Hippocampal formation (tissue), 2 donors: Measurements from ENCODE around the gene RHOBTB1.
"Not testable (repeated sequence)": the region's sequence is repeated elsewhere in the genome, so short reads cannot be mapped to it uniquely, and the experiment has no call there.

Source experiments
- DNase-seq, 2 donors: peaks; one replicate each; lab custom pipeline; 2025; lab: John Stamatoyannopoulos, UW

RHOBTB1 gene

GRCh38 chr10:60944058-60944909 is at the start of gene RHOBTB1:
Gene RHOBTB1 (minus strand): TSS chr10:60944185. CDS start chr10:60911542, 32,643 bp downstream.
- DNase-seq, result peak; percentile 79 to 81

GRCh38 chr10:60992636-60993035 is 48.7 kb upstream of the RHOBTB1 start:
- DNase-seq, result no peak

GRCh38 chr10:60990663-60991062 is 46.7 kb upstream of the RHOBTB1 start:
- no peak for DNase-seq

GRCh38 chr10:60989400-60989876 is 45.5 kb upstream of the RHOBTB1 start:
- no peak for DNase-seq

- no peak for DNase-seq
Measured at GRCh38 chr10:60986791-60987190, 42.8 kb upstream of the RHOBTB1 start.

GRCh38 chr10:60985951-60986350 is 42.0 kb upstream of the RHOBTB1 start:
- DNase-seq, result no peak

- DNase-seq, result no peak
Measured at GRCh38 chr10:60980997-60981396, 37.0 kb upstream of the RHOBTB1 start.

- DNase-seq, result no peak
Measured at GRCh38 chr10:60979667-60980104, 35.7 kb upstream of the RHOBTB1 start.

GRCh38 chr10:60978287-60979115 is 34.5 kb upstream of the RHOBTB1 start:
- DNase-seq, result peak; percentile 22 to 28

DNA sequence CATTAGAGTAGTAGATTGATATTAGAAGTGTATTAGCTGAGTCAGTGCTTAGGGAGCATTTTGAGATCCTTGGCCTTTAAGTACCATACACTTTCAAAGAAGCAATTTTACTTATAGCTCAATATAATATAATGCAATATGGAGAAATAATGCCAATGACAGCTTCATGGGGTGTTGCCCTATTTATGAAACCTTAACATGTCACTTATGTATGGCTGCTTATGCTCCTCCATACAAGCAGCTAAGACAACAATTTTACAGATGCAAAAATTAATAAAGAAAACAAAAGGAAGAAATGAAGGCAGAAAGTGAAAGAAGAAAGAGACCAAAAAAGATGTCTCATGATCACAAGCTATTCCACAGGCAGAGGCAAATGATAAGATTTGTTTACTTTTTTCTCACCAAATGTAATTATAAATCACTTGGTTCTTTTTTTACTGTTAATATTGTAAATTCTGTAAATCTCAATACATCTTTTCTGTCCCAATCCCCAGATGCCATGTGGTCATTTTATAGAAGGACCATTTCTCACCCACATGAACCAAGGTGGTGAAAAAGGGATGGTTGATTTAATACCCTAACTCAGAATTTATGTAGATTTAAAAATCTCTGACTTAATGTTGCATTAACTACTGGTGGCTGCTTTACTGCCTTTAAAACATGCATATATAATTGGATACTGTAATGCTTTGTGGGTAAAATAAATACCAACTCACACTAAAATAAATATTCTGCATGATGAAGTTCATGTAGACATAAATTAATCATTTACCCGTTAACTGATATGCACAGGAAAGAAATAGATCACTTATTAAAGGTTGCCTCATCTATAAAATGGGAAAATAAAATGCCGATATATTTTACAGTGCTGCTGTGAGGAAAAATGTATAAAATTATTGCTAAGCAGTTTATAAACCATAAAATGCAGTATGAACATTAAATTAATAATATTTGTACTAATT is 33.5 kb upstream of the RHOBTB1 start:
- DNase-seq, result no peak

DNA sequence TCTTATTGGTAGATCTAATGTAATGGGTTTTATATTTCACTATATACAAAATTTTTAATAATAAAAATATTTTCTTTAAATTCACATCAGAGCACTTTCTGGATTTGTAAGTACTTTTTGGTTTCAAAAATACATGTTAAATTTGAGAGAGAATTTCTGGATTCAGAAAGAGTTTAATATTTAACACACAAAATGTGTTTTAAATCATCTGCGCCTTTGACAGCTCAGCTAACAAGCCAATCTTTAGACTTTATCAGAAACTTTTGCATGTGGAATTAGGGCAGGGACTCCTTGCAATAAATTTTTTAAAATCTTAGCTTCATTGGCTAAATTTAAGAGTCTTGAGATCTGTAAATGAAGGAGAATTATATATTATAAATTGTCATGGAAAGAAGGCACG is 32.7 kb upstream of the RHOBTB1 start:
- DNase-seq, result no peak

DNA sequence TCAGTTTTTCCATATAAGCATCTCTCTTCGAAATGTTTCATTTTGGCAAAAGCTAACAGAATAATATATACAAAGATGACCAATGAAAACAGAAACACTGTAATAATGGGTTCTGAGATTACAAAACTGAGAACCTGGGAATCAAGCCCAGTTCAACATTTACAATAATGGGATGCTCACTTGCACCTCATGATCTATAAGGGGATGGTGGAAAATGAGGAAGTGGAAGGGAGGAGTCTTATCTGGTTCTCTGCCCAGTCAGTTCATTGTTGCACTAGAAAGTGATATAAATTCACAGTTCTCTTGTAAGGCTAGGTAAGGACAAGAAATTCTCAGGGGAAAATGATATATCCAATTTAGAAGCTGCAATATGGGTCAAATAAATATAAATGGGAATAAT is 31.7 kb upstream of the RHOBTB1 start:
- DNase-seq, result no peak

- DNase-seq, result no peak
Measured at GRCh38 chr10:60974463-60975149, 30.6 kb upstream of the RHOBTB1 start.

DNA sequence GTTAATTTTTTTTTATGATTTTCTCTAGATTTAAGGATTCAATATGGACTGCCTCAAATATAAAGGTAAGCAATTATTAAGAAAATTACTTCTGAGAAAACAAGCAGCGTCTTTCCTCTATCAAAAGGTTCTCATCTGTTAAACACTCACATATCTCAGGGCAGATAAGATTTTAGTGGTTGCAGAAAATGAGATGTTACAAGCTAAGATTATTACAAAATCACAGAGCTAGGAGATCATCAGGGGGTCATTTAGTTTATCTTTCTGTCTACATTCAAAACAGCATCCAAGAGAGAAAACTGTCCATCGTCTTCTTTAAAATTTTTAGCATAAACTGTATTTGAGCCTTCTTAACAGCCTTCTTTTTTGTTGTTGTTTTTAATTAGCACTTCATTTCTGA is 29.1 kb upstream of the RHOBTB1 start:
- no peak for DNase-seq

DNA sequence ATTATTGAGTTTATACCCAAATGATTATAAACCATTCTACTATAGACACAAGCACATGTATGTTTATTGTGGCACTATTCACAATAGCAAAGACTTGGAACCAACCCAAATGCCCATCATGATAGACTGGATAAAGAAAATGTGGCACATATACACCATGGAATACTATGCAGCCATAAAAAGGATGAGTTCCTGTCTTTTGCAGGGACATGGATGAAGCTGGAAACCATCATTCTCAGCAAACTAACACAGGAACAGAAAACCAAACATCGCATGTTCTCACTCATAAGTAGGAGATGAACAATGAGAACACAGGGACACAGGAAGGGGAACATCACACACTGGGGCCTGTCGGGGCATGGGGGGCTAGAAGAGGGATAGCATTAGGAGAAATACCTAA is 28.2 kb upstream of the RHOBTB1 start:
- not testable (repeated sequence) for DNase-seq

GRCh38 chr10:60970526-60970925 is 26.5 kb upstream of the RHOBTB1 start:
- DNase-seq, result no peak

GRCh38 chr10:60968504-60968903 is 24.5 kb upstream of the RHOBTB1 start:
- DNase-seq, result no peak

DNA sequence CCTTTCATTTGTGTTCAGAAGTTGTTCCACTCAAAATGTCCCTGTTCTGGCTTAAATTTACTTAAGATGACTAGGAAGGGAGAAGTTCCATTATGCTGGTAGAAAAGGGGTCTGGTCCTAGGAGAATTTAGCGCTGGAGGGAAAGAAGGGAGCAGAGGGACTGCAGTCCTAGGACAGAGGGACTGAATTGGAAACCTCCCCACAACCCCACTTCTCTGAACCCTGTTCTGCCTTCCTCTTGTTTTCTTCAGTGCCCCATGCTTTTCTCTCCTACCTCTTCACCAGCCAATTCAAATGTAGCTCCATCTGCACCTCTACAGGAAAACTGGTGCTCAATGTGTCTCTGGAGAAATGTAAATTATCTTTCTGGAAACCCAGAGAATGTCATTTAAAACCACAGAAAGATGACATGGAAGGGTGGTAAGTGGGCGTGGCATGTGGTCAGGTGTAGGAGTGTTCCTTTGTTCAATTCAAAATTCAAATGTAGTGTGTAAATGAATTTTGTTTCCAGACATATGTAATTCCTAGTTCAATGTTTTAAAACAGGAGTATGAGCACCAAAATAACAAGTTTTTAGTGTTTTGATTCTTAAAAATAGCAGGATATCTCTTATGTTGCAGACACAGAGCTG is 24.0 kb upstream of the RHOBTB1 start:
- no peak for DNase-seq

DNA sequence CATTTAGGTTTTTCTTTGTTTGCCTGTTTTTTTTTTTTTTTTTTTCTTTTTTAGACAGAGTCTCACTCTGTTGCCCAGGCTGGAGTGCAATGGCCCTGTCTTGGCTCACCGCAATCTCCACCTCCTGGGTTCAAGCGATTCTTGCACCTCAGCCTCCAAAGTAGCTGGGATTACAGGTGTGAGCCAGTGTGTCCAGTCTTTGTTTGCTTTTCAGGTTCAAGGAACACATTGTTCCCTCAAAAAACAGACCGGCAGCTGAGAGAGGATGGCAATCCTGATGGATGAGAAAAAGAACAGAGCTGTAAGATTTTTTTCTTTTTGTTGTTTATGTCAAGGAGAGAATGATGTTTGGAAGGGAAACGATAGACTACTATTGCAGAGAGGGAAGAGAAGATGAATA is 23.3 kb upstream of the RHOBTB1 start:
- DNase-seq, result no peak

- no peak for DNase-seq
Measured at GRCh38 chr10:60965696-60966095, 21.7 kb upstream of the RHOBTB1 start.
